Measurements from ENCODE around the gene COX7B. TPM values are rescaled to one million over a fixed set of nuclear protein-coding genes. Genes with fewer than 3 reads are reported as not detected.
"Not testable (repeated sequence)": the region's sequence is repeated elsewhere in the genome, so short reads cannot be mapped to it uniquely, and the experiment has no call there.

COX7B gene
- 1,696 TPM for total RNA-seq
- long read RNA-seq, transcript COX7B-203 (3 exons, 2,471 nt): major isoform, 395 of 419 reads
- long read RNA-seq, partial matches to known transcripts: 7 of 419 reads
- long read RNA-seq, other reads (novel, unspliced or antisense): 14 of 419 reads

GRCh38 chrX:77899081-77899828, at the start of gene COX7B:
COX7B (plus strand) TSS chrX:77899468; CDS start chrX:77899554, 86 bp downstream.
- H3K27me3 ChIP-seq (ENCODE audit: low read depth): no peaks in the 10 kb centered on the region
- H3K27ac ChIP-seq (replicated peaks): peak within 1 kb of the TSS; percentile 90
- intact Hi-C loops (cut with micrococcal nuclease): no loop called here
- H3K36me3 ChIP-seq: peaks cover 19% of the 10 kb centered on the region
- H3K4me3 ChIP-seq: peak within 1 kb of the TSS; percentile 74
- H3K4me1 ChIP-seq: peaks cover 32% of the 10 kb centered on the region
- TF ChIP-seq CTCF (IDR thresholded peaks at IDR 0.05; ENCODE audit: borderline replicate concordance): peak; percentile 49
- H3K9me3 ChIP-seq (replicated peaks): no peaks in the 10 kb centered on the region
- DNase-seq: no peak

- DNase-seq: no peak
- Histone ChIP-seq H3K27me3 (ENCODE audit: low read depth) (no peaks in the 10 kb centered on the region), H3K9me3 (replicated peaks) (no peaks in the 10 kb centered on the region), H3K4me3 (peak overlapping the region; percentile 19), H3K27ac (replicated peaks) (peak overlapping the region; percentile 63), H3K36me3 (peaks cover 6% of the 10 kb centered on the region), H3K4me1 (no peaks in the 10 kb centered on the region)
- intact Hi-C loops (cut with micrococcal nuclease): no loop called here
- no peak for TF ChIP-seq CTCF (IDR thresholded peaks at IDR 0.05; ENCODE audit: borderline replicate concordance)
Measured at GRCh38 chrX:77875372-77875771, 23.9 kb upstream of the COX7B start.

- intact Hi-C loops (cut with micrococcal nuclease); DNase-seq: not testable (repeated sequence)
Measured at GRCh38 chrX:77881418-77881817, 17.9 kb upstream of the COX7B start.

GRCh38 chrX:77892887-77893286, 6.4 kb upstream of the COX7B start:
- Histone ChIP-seq H3K36me3 (no peaks in the 10 kb centered on the region), H3K27ac (replicated peaks) (no peak overlapping the region), H3K27me3 (ENCODE audit: low read depth) (no peaks in the 10 kb centered on the region), H3K9me3 (replicated peaks) (no peaks in the 10 kb centered on the region), H3K4me3 (peak overlapping the region; percentile 78), H3K4me1 (peaks cover 24% of the 10 kb centered on the region)
- no peak for DNase-seq
- no peak for TF ChIP-seq CTCF (IDR thresholded peaks at IDR 0.05; ENCODE audit: borderline replicate concordance)
- intact Hi-C loops (cut with micrococcal nuclease): no loop called here

More at GRCh38 chrX:77881418-77881817, 17.9 kb upstream of the COX7B start:
- H3K27ac ChIP-seq (replicated peaks); H3K36me3 ChIP-seq; H3K4me1 ChIP-seq; H3K27me3 ChIP-seq (ENCODE audit: low read depth); H3K9me3 ChIP-seq (replicated peaks); H3K4me3 ChIP-seq: not testable (repeated sequence)

GRCh38 chrX:77893713-77894112, 5.6 kb upstream of the COX7B start:
- H3K4me3 ChIP-seq: peak overlapping the region; percentile 78

More at GRCh38 chrX:77893713-77894112, 5.6 kb upstream of the COX7B start:
- Histone ChIP-seq H3K27ac (replicated peaks) (peak overlapping the region; percentile 93), H3K4me1 (peaks cover 24% of the 10 kb centered on the region), H3K9me3 (replicated peaks) (no peaks in the 10 kb centered on the region), H3K27me3 (ENCODE audit: low read depth) (no peaks in the 10 kb centered on the region), H3K36me3 (no peaks in the 10 kb centered on the region)
- TF ChIP-seq CTCF (IDR thresholded peaks at IDR 0.05; ENCODE audit: borderline replicate concordance): no peak
- intact Hi-C loops (cut with micrococcal nuclease): no loop called here
- no peak for DNase-seq

Measured in left ventricle myocardium inferior (tissue), 1 donor.